K562 (cell line): Measurements from ENCODE around the gene TXNIP. TPM values are rescaled to one million over a fixed set of nuclear protein-coding genes. Genes with fewer than 3 reads are reported as not detected.
A peak's percentile ranks its signal among the peaks of the same experiment; 100 is the strongest.

Source experiments
- ATF1 ChIP-seq, 2 experiments: fragments of 450-650 bp in 1 of 2; IDR thresholded peaks; 2 replicates each; pipeline ENCODE4 v1.6.1; 2016; ENCODE audit warnings: missing compliant biosample characterization in 1 of 2, missing genetic modification characterization in 1 of 2
- BCOR ChIP-seq: fragments of 450-650 bp; IDR thresholded peaks from 2 replicates; pipeline ENCODE4 v1.6.1; 2016
- CHCHD3 ChIP-seq: fragments of 250-450 bp; sonication (Bioruptor Pico); IDR thresholded peaks from 2 replicates; pipeline ENCODE4 v2.1.2; 2022; ENCODE audit warnings: mild to moderate bottlenecking
- COPS2 ChIP-seq: fragments of 450-650 bp; conservative IDR thresholded peaks from 2 replicates; pipeline ENCODE4 v1.6.1; 2016; ENCODE audit warnings: mild to moderate bottlenecking, moderate library complexity
- ERF ChIP-seq: fragments of 450-650 bp; formaldehyde crosslinking; IDR thresholded peaks from 2 replicates; pipeline ENCODE4 v1.4.0; 2020; ENCODE audit warnings: mild to moderate bottlenecking, mixed read lengths
- HIVEP1 ChIP-seq: fragments of 250-450 bp; sonication (Bioruptor Pico); IDR thresholded peaks from 2 replicates; pipeline ENCODE4 v1.4.0; 2020; ENCODE audit warnings: mild to moderate bottlenecking
- KDM5B ChIP-seq: fragments of 200-600 bp; sonication (generic); IDR thresholded peaks from 2 replicates; pipeline ENCODE4 v1.6.1; 2012; ENCODE audit warnings: low read depth, mild to moderate bottlenecking, moderate library complexity, low read length, control low read depth, inconsistent platforms; ENCODE audit not compliant: insufficient replicate concordance
- MEF2A ChIP-seq: IDR thresholded peaks from 2 replicates; pipeline ENCODE4 v1.6.1; 2011; ENCODE audit warnings: low read depth, mild to moderate bottlenecking, low read length, moderate library complexity; ENCODE audit not compliant: control insufficient read depth
- NR0B1 ChIP-seq: fragments of 450-650 bp; IDR thresholded peaks from one replicate; pipeline ENCODE4 v1.6.1; 2018; ENCODE audit warnings: mild to moderate bottlenecking, moderate library complexity; ENCODE audit not compliant: partially characterized antibody
- SAFB2 ChIP-seq: fragments of 200-400 bp; formaldehyde crosslinking; IDR thresholded peaks from 2 replicates; pipeline ENCODE4 v1.6.1; 2018; ENCODE audit warnings: borderline replicate concordance, low read length, low read depth, moderate library complexity; ENCODE audit not compliant: severe bottlenecking
- THAP7 ChIP-seq: fragments of 250-450 bp; sonication (Bioruptor Pico); IDR thresholded peaks from 2 replicates; pipeline ENCODE4 v1.5.0; 2021
- ZBTB1 ChIP-seq: sonication (generic); formaldehyde crosslinking; IDR thresholded peaks from 2 replicates; pipeline ENCODE4 v1.8.1; 2023; ENCODE audit warnings: missing genetic modification reagents, low read depth, mild to moderate bottlenecking, borderline replicate concordance
- ZC3H11A ChIP-seq: IDR thresholded peaks from 2 replicates; pipeline ENCODE4 v1.6.1; 2012; ENCODE audit warnings: low read depth, low read length, improper control_type of control experiment
- ZMIZ1 ChIP-seq, 2 experiments: fragments of 150-350 bp in 1 of 2; IDR thresholded peaks; 2 replicates each; pipeline ENCODE4 v1.6.1; 2012 to 2016; ENCODE audit warnings: low read depth in 2 of 2, low read length in 2 of 2, mild to moderate bottlenecking in 1 of 2, moderate library complexity in 1 of 2
- ZNF436 ChIP-seq: fragments of 250-450, 450-650 bp; sonication (Bioruptor Pico); formaldehyde crosslinking; IDR thresholded peaks from 2 replicates; pipeline ENCODE4 v1.7.0; 2020; ENCODE audit warnings: mild to moderate bottlenecking
- ZNF668 ChIP-seq: fragments of 250-450 bp; sonication (Bioruptor Pico); IDR thresholded peaks from 2 replicates; pipeline ENCODE4 v1.8.0; 2022; ENCODE audit warnings: mild to moderate bottlenecking, inconsistent platforms
- polyA plus RNA-seq, 8 experiments: library from polyadenylated mRNA; depleted of rRNA in 4 of 8; stranded (reverse) in 5 of 8; unstranded in 3 of 8; fragments of >200 nt; fragmentation: Nextera tagmentation in 2 of 8; fragmentation: Illumina TruSeq in 1 of 8; extraction: Ambion mirVana in 2 of 8; extraction: Trizol in 1 of 8; gene quantifications; 2 replicates each; pipeline versions ENCODE4 v1.2.1 to v1.2.3, GENCODE V29; 2011 to 2014; ENCODE audit warnings: inconsistent platforms in 1 of 8, missing spikeins in 1 of 8
- total RNA-seq, 7 experiments: library from RNA; depleted of rRNA in 6 of 7; stranded (reverse); fragments of >200 nt in 6 of 7; fragmentation: Illumina TruSeq in 2 of 7; extraction: Trizol in 2 of 7; gene quantifications; 2 replicates each; pipeline versions ENCODE4 v1.2.1 to v1.2.3, GENCODE V29; 2011 to 2021; ENCODE audit warnings: low replicate concordance in 1 of 7
- TF ChIP-seq, protein P1 (sequence below): fragments of 250-450 bp; sonication (Bioruptor Pico); IDR thresholded peaks from 2 replicates; pipeline ENCODE4 v1.9.0; 2021; ENCODE audit warnings: mild to moderate bottlenecking, inconsistent platforms
- TF ChIP-seq, protein P2 (sequence below): fragments of 250-450 bp; sonication (Bioruptor Pico); IDR thresholded peaks from 2 replicates; pipeline ENCODE4 v1.8.0; 2021; ENCODE audit warnings: mild to moderate bottlenecking, moderate library complexity

Gene TXNIP
- total and polyA plus RNA-seq, 9 of the 15 experiments (the other 6 are each of a cell fraction or from before 2014, with no cell fraction given): 120 to 499 (median 257) TPM

DNA sequence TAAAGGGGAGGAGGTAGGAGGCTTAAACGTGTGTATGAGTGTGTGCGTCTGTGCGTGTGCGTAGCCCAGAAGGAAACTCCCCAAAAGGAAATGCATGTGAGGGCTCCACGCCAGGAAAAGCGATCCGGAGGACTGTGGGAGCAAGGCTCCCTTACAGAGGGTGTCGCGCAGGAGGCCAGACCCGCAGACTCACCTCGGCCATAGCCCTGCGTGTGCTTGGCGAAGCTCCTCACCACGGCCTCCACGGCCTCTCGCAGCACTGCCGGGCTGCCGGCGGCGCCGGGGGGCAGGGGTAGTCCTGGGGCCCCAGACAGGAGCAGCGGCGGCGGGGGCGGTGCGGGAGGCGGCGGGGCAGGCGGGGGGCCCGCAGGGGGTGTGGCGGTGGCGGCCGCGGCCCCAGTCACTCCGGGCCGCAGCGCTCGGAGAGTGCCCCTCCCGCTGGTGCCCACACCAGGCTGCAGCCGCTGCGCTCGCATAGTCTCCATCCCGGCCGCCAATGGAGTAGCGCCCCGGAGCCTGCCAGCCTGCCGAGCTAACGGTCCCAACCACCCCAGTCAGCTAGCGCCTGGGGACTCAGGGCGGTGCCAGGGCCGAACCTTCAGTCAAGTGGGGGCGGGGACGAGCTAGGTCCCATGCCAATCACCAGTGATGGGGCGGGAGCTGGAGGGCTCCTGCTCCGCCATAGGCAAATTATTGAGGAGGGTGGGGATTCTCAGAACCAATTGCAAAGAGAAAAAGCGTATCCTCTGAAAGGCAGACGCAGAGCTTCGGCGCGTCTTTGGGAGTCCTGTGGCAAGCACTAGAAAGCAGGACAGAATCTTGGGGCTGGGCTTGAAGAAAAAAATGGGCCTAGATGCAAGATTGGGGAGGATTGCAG lies 38.7 kb downstream of the TXNIP start, which contains the start of gene LIX1L (continued):
- TF ChIP-seq ZNF436 (CRISPR knock-in tag) (no peak), HIVEP1 (CRISPR knock-in tag) (no peak), SAFB2 (no peak), ATF1 (CRISPR knock-in tag; IDR thresholded peaks at IDR 0.05) (no peak), ATF1 (tag; IDR thresholded peaks at IDR 0.05) (no peak), THAP7 (no peak), KDM5B (peak; percentile 82), ZMIZ1 (IDR thresholded peaks at IDR 0.05; ENCODE audit: low read depth in 2 of 2, low read length in 2 of 2) (no peak), NR0B1 (no peak), CHCHD3 (CRISPR knock-in tag) (no peak), BCOR (no peak), COPS2 (no peak), ERF (CRISPR knock-in tag) (0 out of 2 replicates have a peak, but pooled peaks have one; percentile 16), ZNF668 (CRISPR knock-in tag) (no peak), MEF2A (no peak), ZBTB1 (CRISPR knock-in tag) (no peak; the same call in 1 of the 2 replicates), ZC3H11A (no peak)
- TF ChIP-seq, protein P1, sequence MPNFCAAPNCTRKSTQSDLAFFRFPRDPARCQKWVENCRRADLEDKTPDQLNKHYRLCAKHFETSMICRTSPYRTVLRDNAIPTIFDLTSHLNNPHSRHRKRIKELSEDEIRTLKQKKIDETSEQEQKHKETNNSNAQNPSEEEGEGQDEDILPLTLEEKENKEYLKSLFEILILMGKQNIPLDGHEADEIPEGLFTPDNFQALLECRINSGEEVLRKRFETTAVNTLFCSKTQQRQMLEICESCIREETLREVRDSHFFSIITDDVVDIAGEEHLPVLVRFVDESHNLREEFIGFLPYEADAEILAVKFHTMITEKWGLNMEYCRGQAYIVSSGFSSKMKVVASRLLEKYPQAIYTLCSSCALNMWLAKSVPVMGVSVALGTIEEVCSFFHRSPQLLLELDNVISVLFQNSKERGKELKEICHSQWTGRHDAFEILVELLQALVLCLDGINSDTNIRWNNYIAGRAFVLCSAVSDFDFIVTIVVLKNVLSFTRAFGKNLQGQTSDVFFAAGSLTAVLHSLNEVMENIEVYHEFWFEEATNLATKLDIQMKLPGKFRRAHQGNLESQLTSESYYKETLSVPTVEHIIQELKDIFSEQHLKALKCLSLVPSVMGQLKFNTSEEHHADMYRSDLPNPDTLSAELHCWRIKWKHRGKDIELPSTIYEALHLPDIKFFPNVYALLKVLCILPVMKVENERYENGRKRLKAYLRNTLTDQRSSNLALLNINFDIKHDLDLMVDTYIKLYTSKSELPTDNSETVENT (CRISPR knock-in tag): no peak
- TF ChIP-seq, protein P2, sequence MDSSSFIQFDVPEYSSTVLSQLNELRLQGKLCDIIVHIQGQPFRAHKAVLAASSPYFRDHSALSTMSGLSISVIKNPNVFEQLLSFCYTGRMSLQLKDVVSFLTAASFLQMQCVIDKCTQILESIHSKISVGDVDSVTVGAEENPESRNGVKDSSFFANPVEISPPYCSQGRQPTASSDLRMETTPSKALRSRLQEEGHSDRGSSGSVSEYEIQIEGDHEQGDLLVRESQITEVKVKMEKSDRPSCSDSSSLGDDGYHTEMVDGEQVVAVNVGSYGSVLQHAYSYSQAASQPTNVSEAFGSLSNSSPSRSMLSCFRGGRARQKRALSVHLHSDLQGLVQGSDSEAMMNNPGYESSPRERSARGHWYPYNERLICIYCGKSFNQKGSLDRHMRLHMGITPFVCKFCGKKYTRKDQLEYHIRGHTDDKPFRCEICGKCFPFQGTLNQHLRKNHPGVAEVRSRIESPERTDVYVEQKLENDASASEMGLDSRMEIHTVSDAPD: no peak
